Calu3 (cell line): ENCODE measurements around the gene CFAP77. TPM values are rescaled to one million over a fixed set of nuclear protein-coding genes. Genes with fewer than 3 reads are reported as not detected.

Experiments used
- BruUV-seq: library from RNA; stranded (reverse); fragments of 400-500 nt; replicated peaks from 2 replicates; lab custom pipeline; 2021; lab: Mats Ljungman, UMichigan
- CTCF ChIA-PET: fragments of 300-600 bp; sonication (Branson Sonifier 250); formaldehyde crosslinking; loops from one replicate; lab custom pipeline; 2022; ENCODE audit warnings: antibody characterized with exemption; lab: Charles Lee
- DNase-seq: peaks from one replicate; pipeline ENCODE4 v3.0.0; 2022
- H3K27ac Mint-ChIP-seq: one replicate; pipeline ENCODE4 v1.8.0; 2022; ENCODE audit warnings: mixed read lengths; ENCODE audit not compliant: unreplicated experiment
- H3K27me3 Mint-ChIP-seq: one replicate; pipeline ENCODE4 v1.8.0; 2022; ENCODE audit warnings: mixed read lengths; ENCODE audit not compliant: unreplicated experiment
- H3K36me3 Mint-ChIP-seq: one replicate; pipeline ENCODE4 v1.8.0; 2022; ENCODE audit warnings: mild to moderate bottlenecking, moderate library complexity, mixed read lengths; ENCODE audit not compliant: insufficient read depth, unreplicated experiment
- H3K4me1 Mint-ChIP-seq: one replicate; pipeline ENCODE4 v1.8.0; 2022; ENCODE audit warnings: mild to moderate bottlenecking, low read depth, mixed read lengths; ENCODE audit not compliant: unreplicated experiment
- H3K4me3 Mint-ChIP-seq: one replicate; pipeline ENCODE4 v1.8.0; 2022; ENCODE audit warnings: mild to moderate bottlenecking, low read depth, moderate library complexity, mixed read lengths; ENCODE audit not compliant: unreplicated experiment
- H3K9me3 Mint-ChIP-seq: one replicate; pipeline ENCODE4 v1.8.0; 2022; ENCODE audit warnings: low read depth, mixed read lengths; ENCODE audit not compliant: unreplicated experiment
- CTCF ChIP-seq: fragments of 200-600 bp; IDR thresholded peaks from one replicate; pipeline ENCODE4 v1.8.0; 2022; ENCODE audit warnings: antibody characterized with exemption; ENCODE audit not compliant: unreplicated experiment
- intact Hi-C: fragments of 100-400 bp; cut with micrococcal nuclease; formaldehyde crosslinking; loops from one replicate; pipeline ENCODE4 v1.10.0; 2022; ENCODE audit not compliant: unreplicated experiment
- total RNA-seq: library from RNA; stranded (reverse); gene quantifications from 2 replicates; pipeline ENCODE4 v1.2.3, GENCODE V29; 2022

The CFAP77 gene
- total RNA-seq, 1 experiment from 2014 or later: not detected

- H3K27ac Mint-ChIP-seq: no peak overlapping the region
- H3K4me3 Mint-ChIP-seq: no peak overlapping the region
- no peak for DNase-seq
- H3K27me3 Mint-ChIP-seq: no peaks in the 10 kb centered on the region
- no TSS peak for BruUV-seq
- TF ChIP-seq CTCF: no peak
- H3K4me1 Mint-ChIP-seq: no peaks in the 10 kb centered on the region
- no peaks in the 10 kb centered on the region for H3K9me3 Mint-ChIP-seq
- no peaks in the 10 kb centered on the region for H3K36me3 Mint-ChIP-seq
- intact Hi-C loops: loop anchor here (5.0 kb wide), 1 partner anchor 292 kb away; no protein-coding TSS in a partner anchor
- CTCF ChIA-PET: interaction anchor here (0.5 kb wide), 1 partner anchor 40 kb away, joined by 6 read pairs; no protein-coding TSS in a partner anchor
These were observed 100.2 kb downstream of the CFAP77 start for GRCh38 chr9:132509928-132510874.

GRCh38 chr9:132511191-132511999 is 101.4 kb downstream of the CFAP77 start:
- intact Hi-C loops: no loop called here
- H3K4me3 Mint-ChIP-seq: no peak overlapping the region

GRCh38 chr9:132513416-132513815 is 103.4 kb downstream of the CFAP77 start:
- no peak for DNase-seq
- H3K36me3 Mint-ChIP-seq: no peaks in the 10 kb centered on the region
- intact Hi-C loops: no loop called here
- H3K27me3 Mint-ChIP-seq: no peaks in the 10 kb centered on the region
- no peaks in the 10 kb centered on the region for H3K9me3 Mint-ChIP-seq
- no peak overlapping the region for H3K27ac Mint-ChIP-seq
- no peak overlapping the region for H3K4me3 Mint-ChIP-seq
- no peak for TF ChIP-seq CTCF
- no TSS peak for BruUV-seq
- no peaks in the 10 kb centered on the region for H3K4me1 Mint-ChIP-seq
- CTCF ChIA-PET: no interaction called here

More at GRCh38 chr9:132511191-132511999, 101.4 kb downstream of the CFAP77 start:
- no peak for TF ChIP-seq CTCF
- CTCF ChIA-PET: no interaction called here
- Mint-ChIP-seq H3K27ac (no peak overlapping the region), H3K4me1 (no peaks in the 10 kb centered on the region), H3K9me3 (no peaks in the 10 kb centered on the region), H3K36me3 (no peaks in the 10 kb centered on the region), H3K27me3 (no peaks in the 10 kb centered on the region)
- BruUV-seq: no TSS peak
- DNase-seq: no peak

GRCh38 chr9:132514011-132514744 is 104.2 kb downstream of the CFAP77 start:
- Mint-ChIP-seq H3K36me3 (no peaks in the 10 kb centered on the region), H3K4me1 (no peaks in the 10 kb centered on the region), H3K9me3 (no peaks in the 10 kb centered on the region), H3K4me3 (no peak overlapping the region), H3K27ac (no peak overlapping the region), H3K27me3 (no peaks in the 10 kb centered on the region)
- TF ChIP-seq CTCF: no peak
- CTCF ChIA-PET: no interaction called here
- no peak for DNase-seq
- no TSS peak for BruUV-seq
- intact Hi-C loops: no loop called here
